Measurements from ENCODE around the gene KCNQ1. TPM values are rescaled to one million over a fixed set of nuclear protein-coding genes. Genes with fewer than 3 reads are reported as not detected.
"Not testable (repeated sequence)": the region's sequence is repeated elsewhere in the genome, so short reads cannot be mapped to it uniquely, and the experiment has no call there.

Gene KCNQ1
- total RNA-seq, 1 experiment from 2014 or later, result 0.71 TPM

- in situ Hi-C loops (cut with HindIII; ENCODE audit: low pct_unique_long_range_greater_than_20kb, low sequenced_read_pairs), result no loop called here
- no peak for DNase-seq (ENCODE audit: low read depth, low spot score)
These were observed 146.4 kb downstream of the KCNQ1 start for GRCh38 chr11:2590965-2591754.

DNA sequence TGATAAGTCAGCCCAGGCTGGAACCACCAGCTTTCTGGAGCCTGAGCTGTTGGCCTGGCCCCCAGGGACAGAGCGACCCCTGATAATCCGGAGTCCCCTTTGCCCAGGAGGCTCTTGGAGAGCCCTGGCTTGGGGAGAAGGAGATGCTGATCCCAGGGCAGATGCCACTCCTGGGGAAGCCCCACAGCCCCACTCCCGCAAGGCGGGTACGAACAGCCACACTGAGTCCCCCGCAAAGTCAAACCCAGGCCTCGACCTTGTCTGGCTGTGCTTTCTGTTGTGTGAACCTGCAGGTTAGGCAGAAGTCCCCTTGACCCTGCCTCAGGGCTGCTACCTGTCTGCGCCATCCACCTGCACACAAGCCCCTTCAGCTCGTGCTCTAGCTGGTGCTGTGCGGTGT is 147.0 kb downstream of the KCNQ1 start:
- no peak for DNase-seq (ENCODE audit: low read depth, low spot score)
- in situ Hi-C loops (cut with HindIII; ENCODE audit: low pct_unique_long_range_greater_than_20kb, low sequenced_read_pairs), result no loop called here

GRCh38 chr11:2592559-2593392 is 148.0 kb downstream of the KCNQ1 start:
- no peak for DNase-seq (ENCODE audit: low read depth, low spot score)
- in situ Hi-C loops (cut with HindIII; ENCODE audit: low pct_unique_long_range_greater_than_20kb, low sequenced_read_pairs), result no loop called here

DNA sequence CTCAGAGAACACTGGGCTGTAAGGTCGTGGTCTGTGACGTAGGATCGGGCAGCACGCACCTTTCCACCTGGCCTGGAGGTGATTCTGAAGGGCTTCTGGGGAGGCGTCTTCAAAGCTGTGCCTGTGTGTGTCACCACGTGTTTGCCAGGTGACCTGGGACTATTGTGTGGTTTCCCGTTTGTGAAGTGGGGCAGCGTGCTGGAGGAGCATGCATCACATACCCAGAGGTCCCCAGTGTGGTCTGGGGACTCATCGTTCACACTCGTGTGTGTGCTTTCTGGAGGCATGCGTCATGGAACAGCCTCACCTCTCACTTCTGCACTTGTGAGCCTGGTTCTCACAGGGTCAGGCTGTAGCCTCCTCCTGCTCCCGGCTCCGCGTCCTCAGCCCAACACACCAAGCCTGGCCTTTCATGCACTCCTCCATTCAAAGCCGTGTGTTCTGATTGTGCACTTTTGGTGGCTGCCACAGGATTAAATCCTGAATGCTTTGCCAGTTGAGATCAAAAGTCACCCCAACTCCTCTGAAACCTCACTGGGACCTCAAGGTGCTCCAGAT is 148.7 kb downstream of the KCNQ1 start:
- in situ Hi-C loops (cut with HindIII; ENCODE audit: low pct_unique_long_range_greater_than_20kb, low sequenced_read_pairs), result no loop called here
- DNase-seq (ENCODE audit: low read depth, low spot score), result no peak

- in situ Hi-C loops (cut with HindIII; ENCODE audit: low pct_unique_long_range_greater_than_20kb, low sequenced_read_pairs), result no loop called here
- no peak for DNase-seq (ENCODE audit: low read depth, low spot score)
These were observed 149.5 kb downstream of the KCNQ1 start for GRCh38 chr11:2594267-2594666.

GRCh38 chr11:2595204-2595603 is 150.4 kb downstream of the KCNQ1 start:
- in situ Hi-C loops (cut with HindIII; ENCODE audit: low pct_unique_long_range_greater_than_20kb, low sequenced_read_pairs), result no loop called here
- no peak for DNase-seq (ENCODE audit: low read depth, low spot score)

- in situ Hi-C loops (cut with HindIII; ENCODE audit: low pct_unique_long_range_greater_than_20kb, low sequenced_read_pairs), result no loop called here
- no peak for DNase-seq (ENCODE audit: low read depth, low spot score)
These were observed 154.9 kb downstream of the KCNQ1 start for GRCh38 chr11:2599561-2600189.

- in situ Hi-C loops (cut with HindIII; ENCODE audit: low pct_unique_long_range_greater_than_20kb, low sequenced_read_pairs), result no loop called here
- no peak for DNase-seq (ENCODE audit: low read depth, low spot score)
These were observed 164.5 kb downstream of the KCNQ1 start for GRCh38 chr11:2609345-2609744.

DNA sequence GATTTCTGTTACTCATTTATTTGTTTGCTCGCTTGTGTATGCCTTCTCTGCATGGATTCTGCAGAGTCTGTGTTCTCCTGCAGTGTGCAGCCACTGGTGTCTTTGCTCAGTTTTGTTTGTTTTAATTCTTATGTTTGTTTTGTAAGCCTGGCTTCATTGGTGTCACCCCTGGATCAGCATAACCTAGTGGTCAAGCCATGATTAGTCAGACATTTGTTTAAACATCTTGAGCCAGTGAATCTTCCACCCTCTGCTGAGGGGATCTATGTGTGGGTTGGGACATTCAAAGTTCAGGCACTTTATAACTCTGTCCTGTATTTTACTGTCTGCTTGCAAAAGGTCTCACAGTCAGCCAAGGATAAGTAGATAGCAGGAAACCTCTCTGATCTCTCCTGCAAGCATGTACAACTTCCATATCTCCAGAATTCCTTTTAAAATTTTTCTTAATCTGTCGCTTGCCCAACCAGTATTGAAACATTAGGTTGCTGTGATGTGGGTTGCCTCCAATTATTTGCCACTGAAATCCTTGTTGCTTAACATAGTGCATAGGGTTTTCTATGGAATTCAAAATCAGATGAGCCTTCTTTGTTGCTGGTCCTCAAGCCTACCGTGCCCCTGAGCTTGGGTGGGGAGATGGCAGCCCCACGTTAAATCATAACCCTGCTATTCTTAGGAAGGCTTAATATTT is 168.2 kb downstream of the KCNQ1 start:
- in situ Hi-C loops (cut with HindIII; ENCODE audit: low pct_unique_long_range_greater_than_20kb, low sequenced_read_pairs), result no loop called here
- no peak for DNase-seq (ENCODE audit: low read depth, low spot score)

DNA sequence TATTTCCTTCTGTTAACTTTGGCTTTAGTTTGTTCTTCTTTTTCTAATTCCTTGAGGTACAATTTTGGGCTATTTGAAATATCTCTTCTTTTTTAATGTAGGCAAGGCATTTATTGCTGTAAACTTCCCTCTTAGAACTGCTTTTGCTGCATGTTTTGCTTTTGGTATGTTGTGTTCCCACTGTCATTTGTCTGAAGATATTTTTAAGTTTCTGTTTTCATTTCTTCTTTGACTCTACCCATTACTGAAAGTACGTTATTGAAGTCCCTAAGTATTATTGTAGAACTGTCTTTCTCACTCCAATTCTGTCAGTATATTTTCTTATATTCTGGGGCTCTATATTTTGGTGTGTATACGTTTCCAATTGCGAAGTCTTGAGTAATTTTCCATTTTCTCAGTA is 177.1 kb downstream of the KCNQ1 start:
- in situ Hi-C loops (cut with HindIII; ENCODE audit: low pct_unique_long_range_greater_than_20kb, low sequenced_read_pairs), result no loop called here
- DNase-seq (ENCODE audit: low read depth, low spot score), result no peak

GRCh38 chr11:2625183-2625582 is 180.4 kb downstream of the KCNQ1 start:
- no peak for DNase-seq (ENCODE audit: low read depth, low spot score)
- in situ Hi-C loops (cut with HindIII; ENCODE audit: low pct_unique_long_range_greater_than_20kb, low sequenced_read_pairs), result no loop called here

DNA sequence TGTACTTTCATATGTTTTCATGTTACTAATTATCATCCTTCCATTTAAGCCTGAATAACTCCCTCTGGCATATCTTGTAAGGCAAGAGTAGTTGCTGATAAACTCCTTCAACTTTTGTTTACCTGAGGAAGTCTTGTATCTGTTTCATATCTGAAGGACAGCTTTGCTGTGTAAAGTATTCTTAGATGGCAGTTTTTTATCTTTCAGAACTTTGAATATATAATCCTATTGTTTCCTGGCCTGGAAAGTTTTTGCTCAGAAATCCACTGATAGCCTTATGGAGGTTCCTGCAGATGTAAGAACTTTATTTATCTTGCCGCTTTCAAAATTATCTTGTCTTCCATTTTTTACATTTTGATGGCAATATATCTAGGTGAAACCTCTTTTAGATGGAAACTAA is 185.9 kb downstream of the KCNQ1 start:
- DNase-seq (ENCODE audit: low read depth, low spot score), result no peak
- in situ Hi-C loops (cut with HindIII; ENCODE audit: low pct_unique_long_range_greater_than_20kb, low sequenced_read_pairs), result no loop called here

DNA sequence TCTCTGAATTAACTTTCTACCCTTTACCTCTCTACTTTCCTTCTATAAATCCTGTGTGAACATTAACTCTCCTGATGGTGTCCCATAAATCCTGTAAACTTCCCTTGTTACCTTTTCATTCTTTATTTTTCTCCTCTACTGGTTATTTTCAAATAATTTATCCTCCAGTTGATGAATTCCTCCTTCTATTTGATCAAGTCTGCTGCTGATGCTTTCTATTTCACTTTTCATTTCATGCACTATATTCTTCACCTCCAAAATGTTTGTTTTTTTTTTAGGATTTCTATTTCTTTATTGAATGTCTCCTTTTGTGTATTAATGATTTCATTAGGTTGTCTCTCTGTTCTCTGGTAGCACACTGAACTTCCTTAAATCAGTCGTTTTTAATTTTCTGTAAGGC is 186.4 kb downstream of the KCNQ1 start:
- no peak for DNase-seq (ENCODE audit: low read depth, low spot score)
- in situ Hi-C loops (cut with HindIII; ENCODE audit: low pct_unique_long_range_greater_than_20kb, low sequenced_read_pairs), result no loop called here

DNA sequence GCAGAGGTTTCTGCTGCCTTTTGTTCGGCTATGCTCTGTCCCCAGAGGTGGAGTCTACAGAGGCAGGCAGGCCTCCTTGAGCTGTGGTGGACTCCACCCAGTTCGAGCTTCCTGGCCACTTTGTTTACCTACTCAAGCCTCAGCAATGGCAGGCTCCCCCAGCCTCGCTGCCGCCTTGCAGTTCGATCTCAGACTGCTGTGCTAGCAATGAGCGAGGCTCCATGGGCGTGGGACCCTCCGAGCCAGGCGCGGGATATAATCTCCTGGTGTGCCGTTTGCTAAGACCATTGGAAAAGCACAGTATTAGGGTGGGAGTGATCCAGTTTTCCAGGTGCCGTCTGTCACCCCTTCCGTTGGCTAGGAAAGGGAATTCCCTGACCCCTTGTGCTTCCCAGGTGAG is 195.0 kb downstream of the KCNQ1 start:
- in situ Hi-C loops (cut with HindIII; ENCODE audit: low pct_unique_long_range_greater_than_20kb, low sequenced_read_pairs); DNase-seq (ENCODE audit: low read depth, low spot score): not testable (repeated sequence)

DNA sequence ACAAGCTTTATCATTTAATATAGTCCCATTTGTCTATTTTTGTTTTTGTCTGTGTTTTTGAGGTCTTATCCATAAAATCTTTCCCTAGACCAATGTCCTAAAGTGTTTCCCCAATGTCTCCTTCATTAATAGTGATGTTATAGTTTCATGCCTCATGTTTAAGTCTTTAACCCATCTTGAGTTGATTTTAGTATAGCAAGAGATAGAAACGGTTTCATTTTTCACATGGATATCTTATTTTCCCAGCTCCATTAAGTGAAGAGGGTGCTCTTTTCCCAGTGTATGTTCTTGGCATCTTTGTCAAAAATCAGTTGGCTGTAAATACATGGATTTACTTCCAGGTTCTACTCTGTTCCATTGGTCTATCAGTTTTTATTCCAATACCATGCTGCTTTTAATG is 196.8 kb downstream of the KCNQ1 start:
- in situ Hi-C loops (cut with HindIII; ENCODE audit: low pct_unique_long_range_greater_than_20kb, low sequenced_read_pairs), result no loop called here

GRCh38 chr11:2643746-2644145 is 198.9 kb downstream of the KCNQ1 start:
- DNase-seq (ENCODE audit: low read depth, low spot score), result no peak
- in situ Hi-C loops (cut with HindIII; ENCODE audit: low pct_unique_long_range_greater_than_20kb, low sequenced_read_pairs), result no loop called here

More for the DNA sequence above, 196.8 kb downstream of the KCNQ1 start:
- no peak for DNase-seq (ENCODE audit: low read depth, low spot score)

DNA sequence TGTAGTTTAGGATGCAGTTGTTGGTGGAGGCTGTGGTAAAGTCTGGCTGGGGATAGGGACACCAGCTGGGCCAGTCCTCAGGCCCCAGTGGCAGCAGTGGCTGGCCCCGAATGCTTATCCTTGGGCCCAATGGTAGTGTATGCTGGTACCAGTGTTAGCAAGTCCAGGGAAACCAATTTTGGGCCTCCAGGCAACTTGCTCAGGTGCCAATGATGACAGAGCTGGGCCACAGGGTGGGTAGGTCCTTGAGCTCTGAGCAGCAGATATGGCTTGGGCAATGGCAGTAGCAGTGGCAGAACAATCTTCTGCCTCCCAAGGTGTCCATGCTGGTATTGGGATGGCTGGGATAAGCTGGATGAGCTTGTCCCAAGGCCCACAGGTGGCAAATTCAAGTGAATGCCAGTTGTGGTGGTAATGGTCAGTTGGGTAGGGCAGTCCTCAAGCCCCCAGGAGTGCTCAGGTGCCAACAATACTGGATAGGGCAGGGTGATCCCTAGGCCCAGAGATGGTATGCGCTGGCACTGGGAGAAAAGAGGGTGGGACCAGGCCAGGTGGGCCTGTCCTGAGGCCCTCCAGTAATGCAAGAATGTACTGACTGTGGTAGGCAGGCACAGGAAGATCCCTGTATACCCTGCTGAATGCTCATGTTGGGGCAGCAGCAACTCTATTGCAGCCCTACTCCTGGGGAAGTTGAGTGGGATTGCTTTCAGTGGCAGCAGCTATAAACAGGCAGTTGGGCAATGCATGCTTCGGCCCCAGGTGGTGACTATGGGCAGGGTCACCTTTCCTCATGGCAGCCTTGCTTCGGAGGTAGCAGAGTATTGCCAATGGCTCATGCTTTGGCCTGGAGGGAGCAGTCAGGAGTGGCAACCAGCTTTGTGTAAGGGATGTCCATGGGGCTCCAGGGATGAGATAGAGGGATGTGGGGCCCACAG is 200.3 kb downstream of the KCNQ1 start:
- in situ Hi-C loops (cut with HindIII; ENCODE audit: low pct_unique_long_range_greater_than_20kb, low sequenced_read_pairs), result no loop called here
- DNase-seq (ENCODE audit: low read depth, low spot score), result no peak

Measured in SK-MEL-5 (cell line).